PC-9 (cell line): ENCODE data around the gene NARS2.

ENCODE experiments used
- EZH2 ChIP-seq: fragments of 200-600 bp; sonication (generic); IDR thresholded peaks from 2 replicates; pipeline ENCODE4 v1.8.0; 2017; ENCODE audit warnings: antibody characterized with exemption, low read depth
- TF ChIP-seq, protein P1 (sequence below): fragments of 200-600 bp; sonication (generic); conservative IDR thresholded peaks from 2 replicates; pipeline ENCODE4 v1.6.1; 2017; ENCODE audit warnings: mixed run types, antibody characterized with exemption, mild to moderate bottlenecking, moderate library complexity

DNA sequence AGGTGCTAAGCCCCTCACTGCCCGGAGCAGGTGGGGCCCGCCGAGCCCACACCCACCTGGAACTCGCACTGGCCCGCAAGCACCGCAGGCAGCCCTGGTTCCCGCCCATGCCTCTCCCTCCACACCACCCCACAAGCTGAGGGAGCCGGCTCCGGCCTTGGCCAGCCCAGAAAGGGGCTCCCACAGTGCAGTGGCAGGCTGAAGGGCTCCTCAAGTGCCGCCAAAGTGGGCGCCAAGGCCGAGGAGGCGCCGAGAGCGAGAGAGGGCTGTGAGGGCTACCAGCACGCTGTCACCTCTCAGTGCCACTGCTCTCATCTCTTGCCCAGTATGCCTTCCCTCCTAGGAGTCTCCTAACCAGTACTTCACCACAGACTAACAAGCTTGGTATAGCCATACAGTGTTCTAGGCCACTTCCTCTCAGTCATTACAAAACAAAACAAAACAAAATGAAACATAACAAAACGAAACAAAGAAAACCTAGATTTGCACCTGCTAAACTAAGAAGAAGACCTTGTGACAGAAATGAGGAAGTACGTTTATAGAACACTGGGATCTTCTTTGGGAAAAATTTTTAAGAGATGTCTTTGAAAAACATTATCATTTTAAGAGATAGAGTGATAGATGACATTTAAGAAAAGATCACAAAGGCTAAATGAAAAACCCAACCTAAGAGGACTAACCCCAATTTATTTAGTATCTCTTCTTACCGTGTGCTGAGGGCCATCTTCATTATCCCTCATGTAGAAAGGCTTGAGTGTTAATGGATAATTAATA is 109.3 kb downstream of the NARS2 start:
- TF ChIP-seq EZH2, result no peak
- TF ChIP-seq, protein P1, sequence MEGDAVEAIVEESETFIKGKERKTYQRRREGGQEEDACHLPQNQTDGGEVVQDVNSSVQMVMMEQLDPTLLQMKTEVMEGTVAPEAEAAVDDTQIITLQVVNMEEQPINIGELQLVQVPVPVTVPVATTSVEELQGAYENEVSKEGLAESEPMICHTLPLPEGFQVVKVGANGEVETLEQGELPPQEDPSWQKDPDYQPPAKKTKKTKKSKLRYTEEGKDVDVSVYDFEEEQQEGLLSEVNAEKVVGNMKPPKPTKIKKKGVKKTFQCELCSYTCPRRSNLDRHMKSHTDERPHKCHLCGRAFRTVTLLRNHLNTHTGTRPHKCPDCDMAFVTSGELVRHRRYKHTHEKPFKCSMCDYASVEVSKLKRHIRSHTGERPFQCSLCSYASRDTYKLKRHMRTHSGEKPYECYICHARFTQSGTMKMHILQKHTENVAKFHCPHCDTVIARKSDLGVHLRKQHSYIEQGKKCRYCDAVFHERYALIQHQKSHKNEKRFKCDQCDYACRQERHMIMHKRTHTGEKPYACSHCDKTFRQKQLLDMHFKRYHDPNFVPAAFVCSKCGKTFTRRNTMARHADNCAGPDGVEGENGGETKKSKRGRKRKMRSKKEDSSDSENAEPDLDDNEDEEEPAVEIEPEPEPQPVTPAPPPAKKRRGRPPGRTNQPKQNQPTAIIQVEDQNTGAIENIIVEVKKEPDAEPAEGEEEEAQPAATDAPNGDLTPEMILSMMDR, result no peak
